Smooth muscle cell (in vitro differentiated cells): ENCODE data around the gene RBPJ. TPM values are rescaled to one million over a fixed set of nuclear protein-coding genes. Genes with fewer than 3 reads are reported as not detected.

Experiments used
- DNase-seq: peaks from one replicate; lab custom pipeline; 2025; ENCODE audit not compliant: unreplicated experiment; lab: John Stamatoyannopoulos, UW
- H2AFZ ChIP-seq: fragments of 200-600 bp; sonication (generic); 2 replicates; pipeline ENCODE4 v1.6.0; 2016; ENCODE audit warnings: antibody characterized with exemption, low read depth, mild to moderate bottlenecking
- H3F3A ChIP-seq: fragments of 200-600 bp; sonication (generic); 2 replicates; pipeline ENCODE4 v1.6.0; 2017; ENCODE audit warnings: antibody characterized with exemption, low read depth
- H3K27ac ChIP-seq: fragments of 200-600 bp; sonication (generic); 2 replicates; pipeline ENCODE4 v1.5.1; 2016; ENCODE audit warnings: low read depth, mild to moderate bottlenecking
- H3K27me3 ChIP-seq: fragments of 200-600 bp; sonication (generic); 2 replicates; pipeline ENCODE4 v1.6.1; 2016; ENCODE audit warnings: low read depth, mild to moderate bottlenecking
- H3K36me3 ChIP-seq: fragments of 200-600 bp; sonication (generic); 2 replicates; pipeline ENCODE4 v1.5.1; 2016; ENCODE audit warnings: low read depth
- H3K4me1 ChIP-seq: fragments of 200-600 bp; sonication (generic); 2 replicates; pipeline ENCODE4 v1.5.1; 2016; ENCODE audit warnings: low read depth
- H3K4me2 ChIP-seq: fragments of 200-600 bp; sonication (generic); 2 replicates; pipeline ENCODE4 v1.6.0; 2016; ENCODE audit warnings: mild to moderate bottlenecking
- H3K4me3 ChIP-seq: fragments of 200-600 bp; sonication (generic); 2 replicates; pipeline ENCODE4 v1.5.1; 2016; ENCODE audit warnings: mild to moderate bottlenecking
- H3K79me2 ChIP-seq: fragments of 200-600 bp; sonication (generic); 2 replicates; pipeline ENCODE4 v1.6.0; 2016; ENCODE audit warnings: low read depth, mild to moderate bottlenecking
- H3K9ac ChIP-seq: fragments of 200-600 bp; sonication (generic); 2 replicates; pipeline ENCODE4 v1.6.0; 2016; ENCODE audit warnings: low read depth
- H3K9me3 ChIP-seq: fragments of 200-600 bp; sonication (generic); replicated peaks from 2 replicates; pipeline ENCODE4 v1.5.1; 2016; ENCODE audit warnings: low read depth
- H4K20me1 ChIP-seq: fragments of 200-600 bp; sonication (generic); 2 replicates; pipeline ENCODE4 v1.6.0; 2016; ENCODE audit warnings: low read depth
- CTCF ChIP-seq: fragments of 200-600 bp; sonication (generic); IDR thresholded peaks from 2 replicates; pipeline ENCODE4 v1.5.1; 2017; ENCODE audit warnings: borderline replicate concordance, mild to moderate bottlenecking, antibody characterized with exemption; ENCODE audit not compliant: insufficient read depth, poor library complexity, severe bottlenecking
- WGBS: methylation state at CpG from one replicate; pipeline ENCODE4 v1.1.7; 2016; ENCODE audit warnings: low lambda C conversion rate; 5-methylcytosine and 5-hydroxymethylcytosine counted together
- polyA plus RNA-seq: library from polyadenylated mRNA; unstranded; fragments of >200 nt; fragmentation: Nextera tagmentation; extraction: Ambion mirVana; gene quantifications from 2 replicates; pipeline ENCODE4 v1.2.1, GENCODE V29; 2016
- total RNA-seq: library from RNA; depleted of rRNA; stranded (reverse); fragments of >200 nt; gene quantifications from 2 replicates; pipeline ENCODE4 v1.2.3, GENCODE V29; 2014

RBPJ gene
- total and polyA plus RNA-seq, 2 experiments from 2014 or later, result 96.9 to 137 TPM

- Histone ChIP-seq H2AFZ (no peak overlapping the region), H3K27ac (peak overlapping the region; percentile 74), H3K4me3 (no peak overlapping the region), H3K4me1 (peaks cover 10% of the 10 kb centered on the region), H3K9me3 (no peaks in the 10 kb centered on the region), H4K20me1 (no peaks in the 10 kb centered on the region), H3K36me3 (no peaks in the 10 kb centered on the region), H3F3A (peaks cover 12% of the 10 kb centered on the region), H3K27me3 (peaks cover 5% of the 10 kb centered on the region), H3K9ac (no peak overlapping the region), H3K79me2 (no peaks in the 10 kb centered on the region), H3K4me2 (peak overlapping the region; percentile 69)
- DNase-seq, result no peak
- WGBS, result 15% methylated on average over 2 of the region's 2 CpGs
- no peak for TF ChIP-seq CTCF
These were observed 163.3 kb downstream of the RBPJ start for GRCh38 chr4:26484032-26484515.

DNA sequence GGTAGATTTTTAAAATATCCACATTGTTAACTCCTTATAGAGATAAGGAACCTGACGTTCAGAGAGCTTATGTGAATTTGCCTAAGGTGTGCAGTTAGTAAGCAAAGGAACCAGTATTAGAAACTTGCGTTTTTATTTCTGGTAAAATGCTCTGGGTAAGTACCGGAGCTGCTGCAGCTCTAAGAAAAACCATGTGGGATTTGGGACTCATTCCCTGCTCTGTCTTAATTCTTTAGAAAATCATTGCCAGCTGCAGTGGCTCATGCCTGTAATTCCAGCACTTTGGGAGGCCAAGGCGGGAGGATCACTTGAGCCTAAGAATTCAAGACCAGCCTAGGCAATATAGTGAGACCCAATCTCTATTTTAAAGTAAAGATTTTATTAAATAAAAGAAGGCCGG, 163.7 kb downstream of the RBPJ start:
- Histone ChIP-seq H4K20me1 (no peaks in the 10 kb centered on the region), H3F3A (peaks cover 12% of the 10 kb centered on the region), H3K4me3 (no peak overlapping the region), H3K79me2 (no peaks in the 10 kb centered on the region), H3K9ac (no peak overlapping the region), H3K9me3 (no peaks in the 10 kb centered on the region), H3K27me3 (peaks cover 7% of the 10 kb centered on the region), H3K4me2 (peak overlapping the region; percentile 69), H2AFZ (no peak overlapping the region), H3K27ac (peak overlapping the region; percentile 74), H3K36me3 (no peaks in the 10 kb centered on the region), H3K4me1 (peaks cover 10% of the 10 kb centered on the region)
- TF ChIP-seq CTCF, result no peak
- WGBS, result 32% methylated on average over 5 of the region's 5 CpGs
- no peak for DNase-seq

Other genes with a start within 250 kb of the RBPJ start
- gene CCKAR, start 169.5 kb downstream of the RBPJ start, total RNA-seq, result 0.18 and 0.27 TPM in 2 replicates
- gene CCKAR, start 169.5 kb downstream of the RBPJ start, polyA plus RNA-seq, result 0.13 and 0.32 TPM in 2 replicates